Hepatocyte (in vitro differentiated cells): ENCODE results near the gene SLC22A31.

ENCODE experiments used
- CTCF ChIP-seq: fragments of 200-600 bp; sonication (generic); IDR thresholded peaks from 2 replicates; pipeline ENCODE4 v1.5.1; 2016; ENCODE audit warnings: antibody characterized with exemption, mild to moderate bottlenecking; ENCODE audit not compliant: poor library complexity
- EZH2 ChIP-seq: fragments of 200-600 bp; sonication (generic); IDR thresholded peaks from 2 replicates; pipeline ENCODE4 v1.6.1; 2016; ENCODE audit warnings: antibody characterized with exemption, mild to moderate bottlenecking, borderline replicate concordance

DNA sequence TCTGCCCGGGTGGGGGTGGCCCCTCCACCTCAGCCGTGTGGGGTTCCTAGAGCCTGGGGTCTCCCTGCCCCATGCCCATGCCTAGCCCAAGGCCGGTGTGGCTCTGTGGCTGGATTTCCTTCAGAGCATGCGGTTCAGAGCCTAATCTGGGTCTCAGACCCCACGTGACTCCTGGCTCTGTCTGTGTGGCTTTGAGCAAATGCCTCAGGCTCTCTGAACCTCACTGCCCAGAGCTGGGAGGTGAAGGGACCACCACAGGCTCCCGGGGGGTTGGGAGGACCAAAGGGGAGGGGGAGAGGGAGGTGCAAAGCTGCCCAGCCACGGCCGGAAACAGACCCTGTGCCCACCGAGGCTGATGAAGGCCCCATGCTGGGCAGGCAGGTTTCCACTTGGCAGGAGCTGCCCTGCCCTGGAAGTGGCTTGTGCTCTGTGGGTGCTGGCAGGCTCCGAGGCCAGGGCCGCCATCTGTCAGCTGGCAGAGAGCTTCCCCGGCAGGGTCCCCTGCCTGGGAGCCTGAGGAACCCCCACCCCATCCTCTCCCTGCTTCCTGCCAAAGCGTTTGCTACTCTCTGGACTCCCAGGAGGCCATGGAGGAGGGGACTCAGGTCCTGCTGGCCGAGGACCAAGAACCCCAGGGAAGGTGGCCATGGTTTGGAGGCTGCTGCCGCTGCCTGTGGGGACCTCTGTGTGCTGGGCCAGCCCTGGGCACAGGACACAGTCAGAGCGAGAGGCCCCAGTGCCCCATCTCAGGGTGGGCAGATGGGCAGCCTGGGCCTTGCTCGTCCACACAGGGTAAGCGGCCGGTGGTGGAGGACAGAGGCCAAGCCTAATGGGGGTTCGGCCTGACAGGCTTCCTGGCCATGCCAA lies 24.8 kb downstream of the SLC22A31 start:
- TF ChIP-seq CTCF = no peak
- TF ChIP-seq EZH2 = no peak
